ENCODE data around the gene RAET1G.

DNA sequence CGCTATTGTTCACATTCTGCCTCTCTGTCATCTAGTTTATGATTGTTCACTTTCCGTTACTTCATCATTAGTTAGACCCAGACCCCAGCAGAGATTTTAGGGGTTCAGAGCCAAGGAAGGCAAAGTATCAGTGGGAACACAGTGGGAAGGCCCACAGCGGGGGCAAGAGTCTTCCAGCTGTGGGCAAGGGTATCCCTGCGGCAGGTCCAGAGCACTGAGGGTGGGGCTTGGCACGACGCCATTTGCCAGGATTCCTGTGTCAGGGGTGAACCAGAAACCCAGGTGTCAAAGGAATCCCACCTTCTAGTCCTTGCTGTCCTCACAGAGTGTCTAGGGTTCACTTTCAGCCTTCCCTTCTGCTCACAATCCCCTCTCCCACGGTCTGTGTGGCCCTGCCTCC is 38.3 kb downstream of the RAET1G start:
- TF ChIP-seq, protein P1, sequence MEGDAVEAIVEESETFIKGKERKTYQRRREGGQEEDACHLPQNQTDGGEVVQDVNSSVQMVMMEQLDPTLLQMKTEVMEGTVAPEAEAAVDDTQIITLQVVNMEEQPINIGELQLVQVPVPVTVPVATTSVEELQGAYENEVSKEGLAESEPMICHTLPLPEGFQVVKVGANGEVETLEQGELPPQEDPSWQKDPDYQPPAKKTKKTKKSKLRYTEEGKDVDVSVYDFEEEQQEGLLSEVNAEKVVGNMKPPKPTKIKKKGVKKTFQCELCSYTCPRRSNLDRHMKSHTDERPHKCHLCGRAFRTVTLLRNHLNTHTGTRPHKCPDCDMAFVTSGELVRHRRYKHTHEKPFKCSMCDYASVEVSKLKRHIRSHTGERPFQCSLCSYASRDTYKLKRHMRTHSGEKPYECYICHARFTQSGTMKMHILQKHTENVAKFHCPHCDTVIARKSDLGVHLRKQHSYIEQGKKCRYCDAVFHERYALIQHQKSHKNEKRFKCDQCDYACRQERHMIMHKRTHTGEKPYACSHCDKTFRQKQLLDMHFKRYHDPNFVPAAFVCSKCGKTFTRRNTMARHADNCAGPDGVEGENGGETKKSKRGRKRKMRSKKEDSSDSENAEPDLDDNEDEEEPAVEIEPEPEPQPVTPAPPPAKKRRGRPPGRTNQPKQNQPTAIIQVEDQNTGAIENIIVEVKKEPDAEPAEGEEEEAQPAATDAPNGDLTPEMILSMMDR (conservative IDR thresholded peaks at IDR 0.05), result no peak
- no peak for TF ChIP-seq ZFX (IDR thresholded peaks at IDR 0.05)

All from C4-2B (cell line).